NK-92 (cell line): ENCODE measurements around the gene DCAF15.
"Not testable (repeated sequence)": the region's sequence is repeated elsewhere in the genome, so short reads cannot be mapped to it uniquely, and the experiment has no call there.

ENCODE experiments used
- DNase-seq: peaks from one replicate; lab custom pipeline; 2025; ENCODE audit not compliant: unreplicated experiment; lab: John Stamatoyannopoulos, UW

Gene DCAF15

GRCh38 chr19:13952154-13952930 lies at the start of gene DCAF15:
Gene DCAF15 (plus strand): TSS chr19:13952509. CDS start chr19:13952513, 4 bp downstream.
- peak; percentile 92 for DNase-seq

- no peak for DNase-seq
Observed at GRCh38 chr19:13902993-13903555, 49.2 kb upstream of the DCAF15 start.

- peak; percentile 58 for DNase-seq
Observed at GRCh38 chr19:13905634-13906520, 46.4 kb upstream of the DCAF15 start, which contains the start of the genes BRME1 and CC2D1A. Gene BRME1 (minus strand): TSS chr19:13906117. CDS start chr19:13904892, 1,225 bp downstream. Gene CC2D1A (plus strand): TSS chr19:13906201. CDS start chr19:13906442, 241 bp downstream.

- DNase-seq, result no peak
Observed at GRCh38 chr19:13906521-13906904, 45.8 kb upstream of the DCAF15 start.

GRCh38 chr19:13906910-13907309 lies 45.4 kb upstream of the DCAF15 start:
- DNase-seq, result no peak

GRCh38 chr19:13908674-13909073 lies 43.6 kb upstream of the DCAF15 start:
- no peak for DNase-seq

- DNase-seq, result no peak
Observed at GRCh38 chr19:13909430-13909829, 42.9 kb upstream of the DCAF15 start.

- no peak for DNase-seq
Observed at GRCh38 chr19:13913352-13913751, 39.0 kb upstream of the DCAF15 start.

GRCh38 chr19:13914777-13915176 lies 37.5 kb upstream of the DCAF15 start:
- no peak for DNase-seq

GRCh38 chr19:13917888-13918406 lies 34.4 kb upstream of the DCAF15 start:
- no peak for DNase-seq

GRCh38 chr19:13918726-13919411 lies 33.4 kb upstream of the DCAF15 start:
- no peak for DNase-seq

GRCh38 chr19:13920524-13920923 lies 31.8 kb upstream of the DCAF15 start:
- DNase-seq, result no peak

GRCh38 chr19:13920940-13921747 lies 31.2 kb upstream of the DCAF15 start:
- no peak for DNase-seq

- not testable (repeated sequence) for DNase-seq
Observed at GRCh38 chr19:13922118-13922517, 30.2 kb upstream of the DCAF15 start.

- no peak for DNase-seq
Observed at GRCh38 chr19:13923194-13923987, 28.9 kb upstream of the DCAF15 start.

GRCh38 chr19:13926010-13926409 lies 26.3 kb upstream of the DCAF15 start:
- no peak for DNase-seq

GRCh38 chr19:13926715-13927114 lies 25.6 kb upstream of the DCAF15 start:
- DNase-seq, result no peak

- no peak for DNase-seq
Observed at GRCh38 chr19:13929340-13929739, 23.0 kb upstream of the DCAF15 start.

GRCh38 chr19:13929956-13930355 lies 22.4 kb upstream of the DCAF15 start:
- DNase-seq, result no peak
